Effector CD8-positive, alpha-beta T cell (primary cell): ENCODE measurements around the gene GRHL3.

Source experiments
- DNase-seq: peaks from one replicate; lab custom pipeline; 2025; lab: John Stamatoyannopoulos, UW

The GRHL3 gene

GRCh38 chr1:24392982-24393650, 74.0 kb downstream of the GRHL3 start:
- DNase-seq: no peak

- no peak for DNase-seq
Observed at GRCh38 chr1:24393892-24394291, 74.7 kb downstream of the GRHL3 start.

- no peak for DNase-seq
Observed at GRCh38 chr1:24400065-24400464, 80.9 kb downstream of the GRHL3 start.

GRCh38 chr1:24403806-24404205, 84.6 kb downstream of the GRHL3 start:
- DNase-seq: no peak
